Medulla oblongata (tissue), 1 donor: ENCODE results near the gene PRKAG3.

Experiments used
- DNase-seq: peaks from one replicate; pipeline ENCODE4 v3.0.0-alpha.2; 2015; ENCODE audit errors: extremely low spot score

The PRKAG3 gene

DNA sequence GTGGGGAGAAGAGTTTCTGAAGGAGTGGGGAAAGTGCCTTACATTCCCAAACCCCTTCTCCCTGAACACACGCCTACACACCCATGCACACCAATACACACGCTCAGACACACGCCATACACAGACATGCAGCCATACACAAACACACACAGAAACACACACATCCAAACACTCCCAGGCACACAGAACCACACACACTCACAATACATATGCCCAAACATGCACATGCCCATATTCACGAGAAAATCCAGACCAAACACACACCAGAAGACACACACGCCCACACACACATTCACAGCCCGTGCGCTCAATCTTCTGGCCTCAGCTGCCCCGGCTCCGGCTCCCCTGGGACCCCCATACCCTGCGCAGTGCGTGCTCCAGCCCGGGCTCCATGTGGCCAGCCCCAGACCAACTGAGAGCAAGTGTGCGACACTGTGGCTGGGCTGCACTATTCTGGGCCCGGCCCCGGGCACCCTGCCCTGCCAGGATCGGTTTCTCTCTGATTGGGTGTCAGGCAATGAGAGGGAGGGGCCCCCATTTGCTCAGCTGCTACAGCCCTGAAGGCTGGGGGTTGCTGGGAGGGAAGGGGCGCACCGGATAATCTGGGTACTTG, at the start of gene PRKAG3:
Gene PRKAG3, minus strand, starts transcription at position 426 of the 613 bp plus-strand sequence.
- DNase-seq = no peak

- DNase-seq = no peak
Observed at GRCh38 chr2:218880859-218881594, 49.4 kb upstream of the PRKAG3 start.

DNA sequence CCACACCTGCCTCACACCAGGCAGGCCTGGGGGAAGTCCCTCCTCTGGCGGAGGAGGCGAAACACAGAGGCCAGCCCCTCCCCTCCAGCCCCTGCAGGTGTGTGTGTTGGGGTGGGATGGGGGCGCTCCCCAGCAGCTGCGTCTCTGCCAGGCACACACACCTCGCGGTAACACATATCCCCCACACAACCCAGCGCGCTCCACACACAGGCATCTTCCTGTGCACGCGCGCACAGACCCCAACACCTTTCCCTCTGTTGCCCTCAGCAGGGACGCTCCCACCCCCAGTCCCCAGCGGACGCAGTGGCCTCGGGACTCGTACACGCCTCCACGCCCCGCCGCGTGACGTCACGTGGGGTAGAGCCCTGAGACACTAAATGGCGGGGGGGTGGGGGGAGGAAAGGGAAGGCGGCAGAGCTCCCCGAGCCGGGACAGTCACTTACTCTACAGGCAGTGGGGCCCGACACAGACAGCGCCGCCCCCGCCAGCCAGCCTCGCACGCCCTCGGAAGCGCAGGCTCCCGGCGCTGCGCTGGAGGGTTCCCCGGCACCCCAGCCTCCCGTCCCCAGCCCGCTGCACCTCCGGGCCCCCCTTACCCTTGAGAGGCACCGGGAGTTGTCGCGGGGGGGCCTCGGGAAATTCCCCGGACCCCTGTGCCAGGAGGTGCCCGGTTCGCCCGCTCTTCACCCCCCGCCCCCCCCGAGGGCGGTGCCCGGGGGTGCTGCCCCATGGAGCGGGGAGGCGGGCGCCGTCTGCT, 48.7 kb upstream of the PRKAG3 start, which contains the start of gene WNT10A:
Gene WNT10A, plus strand, starts transcription at position 751 of the 757 bp plus-strand sequence. CDS start 144 bp downstream, outside the sequence.
- no peak for DNase-seq

GRCh38 chr2:218879776-218880101, 48.1 kb upstream of the PRKAG3 start:
- DNase-seq = no peak

DNA sequence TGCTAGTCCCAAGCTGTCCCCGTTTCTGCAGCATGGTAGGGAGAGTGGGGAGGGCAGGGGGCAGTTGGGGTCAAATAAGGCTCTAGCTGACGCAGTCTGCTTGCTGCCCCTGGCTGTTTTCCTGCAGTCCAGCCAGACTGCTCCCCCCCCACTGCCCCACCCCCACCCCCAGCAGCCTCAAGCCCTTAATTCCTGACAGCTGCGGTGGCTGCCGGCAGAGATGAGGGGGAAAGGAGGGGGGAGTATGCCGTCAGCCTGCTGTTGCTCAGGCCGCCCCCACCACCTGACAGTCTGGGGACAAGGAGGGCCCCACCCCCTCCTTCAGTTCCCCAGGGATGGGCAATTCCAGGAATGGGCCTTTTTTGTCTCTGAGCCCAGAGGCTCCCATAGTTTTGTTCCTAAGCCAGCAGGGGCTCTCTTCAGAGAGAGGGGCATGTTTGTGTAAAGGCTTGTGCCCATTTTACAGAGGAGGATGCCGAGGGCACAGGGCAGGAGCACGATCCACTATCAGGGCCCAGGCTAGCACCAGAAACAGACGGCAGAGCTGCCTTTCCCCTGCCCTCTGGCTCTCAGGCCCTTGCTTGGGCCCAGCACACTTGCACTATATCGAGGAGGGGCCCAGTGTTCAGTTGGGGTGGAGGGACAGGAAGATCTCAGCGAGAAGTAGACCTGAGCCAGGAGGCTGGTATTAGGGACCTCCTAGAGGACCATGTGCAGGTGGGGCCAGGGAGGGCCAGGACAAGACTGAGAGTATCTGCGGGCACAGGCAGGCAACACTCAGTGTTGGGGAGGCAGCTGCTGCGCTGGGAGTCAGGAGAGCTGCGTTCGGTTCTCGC, 47.5 kb upstream of the PRKAG3 start:
- DNase-seq = no peak

GRCh38 chr2:218878486-218878885, 46.9 kb upstream of the PRKAG3 start:
- no peak for DNase-seq

DNA sequence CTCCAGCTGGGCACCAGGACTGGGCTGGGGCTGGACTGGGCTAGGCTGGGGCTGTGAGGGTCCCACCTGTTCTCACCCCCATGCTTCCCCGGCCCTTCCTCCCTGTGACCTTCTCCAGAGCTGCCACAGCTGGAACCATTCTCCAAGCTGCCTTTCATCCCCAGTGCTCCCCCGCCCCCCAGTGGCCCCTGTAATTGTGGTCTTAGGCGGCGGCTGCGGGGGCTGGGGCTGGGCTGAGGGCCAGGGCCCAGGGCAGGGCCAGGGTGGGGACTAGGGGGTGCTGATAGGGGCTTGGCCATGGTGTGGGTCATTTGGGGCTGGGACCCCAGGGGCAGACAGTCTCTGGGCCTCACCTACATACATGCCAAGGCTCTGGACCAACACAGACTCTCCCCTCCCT, 46.3 kb upstream of the PRKAG3 start:
- DNase-seq = no peak

GRCh38 chr2:218877331-218877730, 45.7 kb upstream of the PRKAG3 start:
- DNase-seq = no peak

DNA sequence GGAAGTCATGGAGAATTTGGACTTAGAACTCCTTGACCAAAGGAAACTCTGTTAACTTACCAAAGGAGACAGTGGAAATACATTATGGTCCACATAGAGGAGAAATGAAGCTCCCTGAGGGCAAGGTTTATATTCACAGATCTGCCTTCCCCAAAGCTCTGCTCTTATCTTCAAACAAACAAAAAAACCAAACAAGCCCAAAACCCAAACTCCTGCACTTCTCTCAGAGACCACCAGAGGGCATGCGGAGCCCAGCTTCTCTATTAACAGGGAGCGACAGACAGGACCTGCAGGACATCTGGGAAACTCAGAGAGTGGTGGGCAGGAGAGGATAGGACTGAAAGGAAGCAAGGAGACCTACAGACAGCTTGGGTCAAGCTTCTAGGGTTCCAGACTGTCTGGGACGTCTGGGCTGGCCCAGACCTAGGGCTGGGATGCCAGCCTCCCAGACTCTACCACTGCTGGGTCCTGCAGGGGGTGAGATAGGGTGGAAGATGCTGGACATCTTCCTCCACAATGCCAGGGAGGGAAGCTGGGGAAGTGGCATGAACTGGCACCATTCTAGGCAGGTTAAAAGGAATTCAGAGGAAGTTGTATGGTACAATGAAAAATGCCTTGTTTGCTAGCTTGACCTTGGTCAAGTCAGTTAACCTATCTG, 45.1 kb upstream of the PRKAG3 start:
- DNase-seq = peak; percentile 82

DNA sequence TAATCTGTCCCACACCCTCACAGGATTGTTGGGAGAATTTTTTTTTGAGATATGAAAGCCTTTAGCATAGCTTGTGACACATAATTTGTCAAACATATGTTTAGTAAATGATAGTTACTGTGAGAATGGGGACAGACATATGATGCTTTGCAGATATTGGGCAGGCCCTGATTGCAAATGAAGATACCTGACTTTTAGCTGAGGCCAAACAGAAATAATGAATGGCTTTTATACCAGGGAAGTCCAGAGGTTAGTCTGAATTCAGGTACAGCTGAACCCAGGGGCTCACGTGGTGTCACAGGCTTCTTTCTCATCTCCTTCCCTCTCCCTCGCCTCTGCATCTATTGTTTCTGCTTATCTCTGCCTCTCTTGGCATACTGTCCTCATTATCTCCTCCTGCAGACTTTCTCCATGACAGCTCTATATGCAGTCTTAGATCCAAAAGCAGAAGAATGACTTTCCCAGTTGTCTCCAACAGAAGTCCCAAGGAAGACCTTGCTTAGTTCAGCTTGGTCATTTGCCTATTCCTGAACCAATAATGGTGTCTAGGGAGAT, 44.2 kb upstream of the PRKAG3 start:
- DNase-seq = no peak

DNA sequence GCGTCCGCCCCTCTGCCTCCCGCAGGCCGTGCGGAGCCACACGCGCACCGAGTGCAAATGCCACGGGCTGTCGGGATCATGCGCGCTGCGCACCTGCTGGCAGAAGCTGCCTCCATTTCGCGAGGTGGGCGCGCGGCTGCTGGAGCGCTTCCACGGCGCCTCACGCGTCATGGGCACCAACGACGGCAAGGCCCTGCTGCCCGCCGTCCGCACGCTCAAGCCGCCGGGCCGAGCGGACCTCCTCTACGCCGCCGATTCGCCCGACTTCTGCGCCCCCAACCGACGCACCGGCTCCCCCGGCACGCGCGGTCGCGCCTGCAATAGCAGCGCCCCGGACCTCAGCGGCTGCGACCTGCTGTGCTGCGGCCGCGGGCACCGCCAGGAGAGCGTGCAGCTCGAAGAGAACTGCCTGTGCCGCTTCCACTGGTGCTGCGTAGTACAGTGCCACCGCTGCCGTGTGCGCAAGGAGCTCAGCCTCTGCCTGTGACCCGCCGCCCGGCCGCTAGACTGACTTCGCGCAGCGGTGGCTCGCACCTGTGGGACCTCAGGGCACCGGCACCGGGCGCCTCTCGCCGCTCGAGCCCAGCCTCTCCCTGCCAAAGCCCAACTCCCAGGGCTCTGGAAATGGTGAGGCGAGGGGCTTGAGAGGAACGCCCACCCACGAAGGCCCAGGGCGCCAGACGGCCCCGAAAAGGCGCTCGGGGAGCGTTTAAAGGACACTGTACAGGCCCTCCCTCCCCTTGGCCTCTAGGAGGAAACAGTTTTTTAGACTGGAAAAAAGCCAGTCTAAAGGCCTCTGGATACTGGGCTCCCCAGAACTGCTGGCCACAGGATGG, 42.0 kb upstream of the PRKAG3 start:
- no peak for DNase-seq

- no peak for DNase-seq
Observed at GRCh38 chr2:218872645-218873358, 41.2 kb upstream of the PRKAG3 start.

DNA sequence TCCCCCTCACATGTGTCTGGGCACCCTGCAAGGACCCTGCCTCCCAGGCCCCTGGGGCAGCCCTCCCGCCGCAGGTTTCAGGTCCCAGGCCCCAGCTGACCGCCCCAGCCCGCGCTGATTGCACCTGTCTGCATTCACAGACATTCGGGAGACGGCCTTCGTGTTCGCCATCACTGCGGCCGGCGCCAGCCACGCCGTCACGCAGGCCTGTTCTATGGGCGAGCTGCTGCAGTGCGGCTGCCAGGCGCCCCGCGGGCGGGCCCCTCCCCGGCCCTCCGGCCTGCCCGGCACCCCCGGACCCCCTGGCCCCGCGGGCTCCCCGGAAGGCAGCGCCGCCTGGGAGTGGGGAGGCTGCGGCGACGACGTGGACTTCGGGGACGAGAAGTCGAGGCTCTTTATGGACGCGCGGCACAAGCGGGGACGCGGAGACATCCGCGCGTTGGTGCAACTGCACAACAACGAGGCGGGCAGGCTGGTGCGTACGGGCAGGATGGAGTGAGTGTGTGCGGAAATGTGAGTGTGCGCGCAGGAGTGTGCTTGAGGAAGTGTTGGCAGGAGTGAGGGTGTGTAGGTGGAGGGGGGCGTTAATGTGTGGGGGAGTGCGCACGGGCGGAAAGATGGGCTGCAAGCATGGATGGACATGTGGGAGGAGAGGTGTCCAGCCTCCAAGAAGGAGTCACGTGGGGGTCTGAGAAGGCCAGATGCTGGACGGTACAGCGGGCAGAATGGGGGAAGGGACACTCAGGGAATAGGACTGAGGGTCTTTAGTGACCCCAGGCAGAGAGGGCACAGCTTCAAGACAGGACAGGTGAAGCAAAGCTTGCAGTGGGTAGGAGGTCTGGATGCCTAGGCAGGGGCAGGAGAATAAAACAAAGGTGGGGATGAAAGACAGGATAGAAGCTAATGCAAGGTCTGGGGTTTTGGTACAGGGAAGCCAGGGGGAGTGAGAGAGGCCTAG, 40.0 kb upstream of the PRKAG3 start:
- no peak for DNase-seq

DNA sequence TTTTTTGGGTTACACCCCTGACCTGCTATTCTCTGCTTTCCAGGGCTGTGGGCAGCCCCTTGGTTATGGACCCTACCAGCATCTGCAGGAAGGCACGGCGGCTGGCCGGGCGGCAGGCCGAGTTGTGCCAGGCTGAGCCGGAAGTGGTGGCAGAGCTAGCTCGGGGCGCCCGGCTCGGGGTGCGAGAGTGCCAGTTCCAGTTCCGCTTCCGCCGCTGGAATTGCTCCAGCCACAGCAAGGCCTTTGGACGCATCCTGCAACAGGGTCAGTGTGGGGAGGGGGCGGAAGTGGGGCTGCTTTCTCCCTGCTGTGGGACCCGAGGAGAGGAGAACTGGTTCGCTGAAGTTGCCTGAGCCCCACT, 39.4 kb upstream of the PRKAG3 start:
- DNase-seq = peak; percentile 7

GRCh38 chr2:218869064-218869463, 37.5 kb upstream of the PRKAG3 start:
- no peak for DNase-seq

- no peak for DNase-seq
Observed at GRCh38 chr2:218867900-218868299, 36.3 kb upstream of the PRKAG3 start.

DNA sequence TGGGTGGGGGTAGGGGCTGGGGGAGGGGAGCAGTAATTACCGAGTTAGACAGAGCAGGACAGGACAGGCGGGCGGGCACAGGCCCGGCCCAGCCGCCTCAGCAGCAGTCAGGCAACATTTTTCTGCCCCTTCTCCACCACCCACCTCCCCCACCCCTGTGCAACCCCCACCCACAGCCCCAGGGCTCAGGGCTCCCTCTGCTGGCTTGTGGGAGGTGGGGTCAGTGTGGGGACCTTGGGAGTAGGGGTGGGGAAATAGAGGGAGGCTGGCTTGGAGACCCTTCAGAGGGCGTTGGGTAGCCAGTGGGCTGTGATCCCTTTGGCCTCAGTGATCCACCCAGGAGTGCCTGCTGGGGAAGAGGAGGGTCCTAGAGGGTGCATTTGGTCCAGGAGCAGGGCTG, 34.4 kb upstream of the PRKAG3 start:
- no peak for DNase-seq

DNA sequence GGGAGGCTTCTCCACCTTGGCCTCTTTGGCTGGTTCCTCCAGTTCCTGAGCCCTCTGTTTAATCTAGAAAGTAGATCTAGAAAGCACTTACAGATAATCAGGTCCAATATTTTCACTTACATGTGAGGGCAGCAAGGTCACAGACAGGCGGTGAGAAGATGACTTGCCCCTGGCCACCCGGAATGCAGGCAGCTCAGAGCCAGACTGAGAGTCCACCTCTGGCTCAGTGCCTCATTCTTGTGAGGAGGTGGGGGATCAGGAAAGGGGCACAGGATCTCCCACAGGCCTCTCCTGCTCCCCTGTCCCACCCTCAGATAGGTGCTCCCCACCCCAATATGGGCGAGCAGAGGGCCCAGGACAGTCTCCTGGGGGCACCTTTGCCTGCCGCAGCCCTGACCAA, 33.8 kb upstream of the PRKAG3 start:
- DNase-seq = no peak
